Activated CD4-positive, alpha-beta T cell treated with anti-CD3 and anti-CD28 coated beads for 24 hours (primary cell): ENCODE results near the gene SLAMF6.
"Not testable (repeated sequence)": the region's sequence is repeated elsewhere in the genome, so short reads cannot be mapped to it uniquely, and the experiment has no call there.

ENCODE experiments used
- DNase-seq, 2 donors: peaks; one replicate each; pipeline ENCODE4 v3.0.0-alpha.2; 2020; ENCODE audit warnings: low read depth in 2 of 2

SLAMF6 gene

GRCh38 chr1:160522622-160523345 lies at the start of gene SLAMF6:
Gene SLAMF6, minus strand, starts transcription at chr1:160523255. Its CDS starts 63 bp downstream, at chr1:160523192.
- DNase-seq = peak; percentile 33 to 36

- DNase-seq = no peak
These were observed 47.8 kb upstream of the SLAMF6 start for GRCh38 chr1:160570840-160571239.

- no peak for DNase-seq
These were observed 46.8 kb upstream of the SLAMF6 start for GRCh38 chr1:160569806-160570205.

GRCh38 chr1:160567858-160568682 lies 45.0 kb upstream of the SLAMF6 start:
- DNase-seq = peak; percentile 45 to 53

- no peak for DNase-seq
These were observed 44.3 kb upstream of the SLAMF6 start for GRCh38 chr1:160567341-160567740.

GRCh38 chr1:160565564-160565963 lies 42.5 kb upstream of the SLAMF6 start:
- DNase-seq = no peak

- not testable (repeated sequence) for DNase-seq
These were observed 40.2 kb upstream of the SLAMF6 start for GRCh38 chr1:160563230-160563629.

GRCh38 chr1:160562745-160563144 lies 39.7 kb upstream of the SLAMF6 start:
- DNase-seq = not testable (repeated sequence)

GRCh38 chr1:160560806-160561205 lies 37.8 kb upstream of the SLAMF6 start:
- DNase-seq = no peak

- DNase-seq = no peak
These were observed 37.1 kb upstream of the SLAMF6 start for GRCh38 chr1:160560045-160560705.

GRCh38 chr1:160559437-160559836 lies 36.4 kb upstream of the SLAMF6 start:
- DNase-seq = not testable (repeated sequence)

- DNase-seq = no peak
These were observed 35.8 kb upstream of the SLAMF6 start for GRCh38 chr1:160558660-160559380.

- no peak for DNase-seq
These were observed 30.7 kb upstream of the SLAMF6 start for GRCh38 chr1:160553778-160554177.

- DNase-seq = no peak
These were observed 29.4 kb upstream of the SLAMF6 start for GRCh38 chr1:160552425-160552824.

- peak; percentile 51 for DNase-seq
These were observed 27.5 kb upstream of the SLAMF6 start for GRCh38 chr1:160550572-160551034.

GRCh38 chr1:160549665-160550006 lies 26.6 kb upstream of the SLAMF6 start:
- DNase-seq = no peak

GRCh38 chr1:160548960-160549664 lies 26.1 kb upstream of the SLAMF6 start:
- DNase-seq = no peak

- DNase-seq = no peak
These were observed 25.1 kb upstream of the SLAMF6 start for GRCh38 chr1:160548183-160548582.

- no peak for DNase-seq
These were observed 24.4 kb upstream of the SLAMF6 start for GRCh38 chr1:160547422-160547821.

GRCh38 chr1:160546942-160547341 lies 23.9 kb upstream of the SLAMF6 start:
- DNase-seq = no peak

- DNase-seq = no peak
These were observed 21.6 kb upstream of the SLAMF6 start for GRCh38 chr1:160544647-160545046.
